GM19397 (cell line): ENCODE results near the gene CENPE.
A peak's percentile ranks its signal among the peaks of the same experiment; 100 is the strongest.
"Not testable (repeated sequence)": the region's sequence is repeated elsewhere in the genome, so short reads cannot be mapped to it uniquely, and the experiment has no call there.

ENCODE experiments used
- ATAC-seq: cut with Tn5 transposase; IDR thresholded peaks from one replicate; pipeline ENCODE4 v1.9.1; 2021; ENCODE audit warnings: mild to moderate bottlenecking, moderate library complexity; ENCODE audit not compliant: unreplicated experiment

The CENPE gene, protein sequence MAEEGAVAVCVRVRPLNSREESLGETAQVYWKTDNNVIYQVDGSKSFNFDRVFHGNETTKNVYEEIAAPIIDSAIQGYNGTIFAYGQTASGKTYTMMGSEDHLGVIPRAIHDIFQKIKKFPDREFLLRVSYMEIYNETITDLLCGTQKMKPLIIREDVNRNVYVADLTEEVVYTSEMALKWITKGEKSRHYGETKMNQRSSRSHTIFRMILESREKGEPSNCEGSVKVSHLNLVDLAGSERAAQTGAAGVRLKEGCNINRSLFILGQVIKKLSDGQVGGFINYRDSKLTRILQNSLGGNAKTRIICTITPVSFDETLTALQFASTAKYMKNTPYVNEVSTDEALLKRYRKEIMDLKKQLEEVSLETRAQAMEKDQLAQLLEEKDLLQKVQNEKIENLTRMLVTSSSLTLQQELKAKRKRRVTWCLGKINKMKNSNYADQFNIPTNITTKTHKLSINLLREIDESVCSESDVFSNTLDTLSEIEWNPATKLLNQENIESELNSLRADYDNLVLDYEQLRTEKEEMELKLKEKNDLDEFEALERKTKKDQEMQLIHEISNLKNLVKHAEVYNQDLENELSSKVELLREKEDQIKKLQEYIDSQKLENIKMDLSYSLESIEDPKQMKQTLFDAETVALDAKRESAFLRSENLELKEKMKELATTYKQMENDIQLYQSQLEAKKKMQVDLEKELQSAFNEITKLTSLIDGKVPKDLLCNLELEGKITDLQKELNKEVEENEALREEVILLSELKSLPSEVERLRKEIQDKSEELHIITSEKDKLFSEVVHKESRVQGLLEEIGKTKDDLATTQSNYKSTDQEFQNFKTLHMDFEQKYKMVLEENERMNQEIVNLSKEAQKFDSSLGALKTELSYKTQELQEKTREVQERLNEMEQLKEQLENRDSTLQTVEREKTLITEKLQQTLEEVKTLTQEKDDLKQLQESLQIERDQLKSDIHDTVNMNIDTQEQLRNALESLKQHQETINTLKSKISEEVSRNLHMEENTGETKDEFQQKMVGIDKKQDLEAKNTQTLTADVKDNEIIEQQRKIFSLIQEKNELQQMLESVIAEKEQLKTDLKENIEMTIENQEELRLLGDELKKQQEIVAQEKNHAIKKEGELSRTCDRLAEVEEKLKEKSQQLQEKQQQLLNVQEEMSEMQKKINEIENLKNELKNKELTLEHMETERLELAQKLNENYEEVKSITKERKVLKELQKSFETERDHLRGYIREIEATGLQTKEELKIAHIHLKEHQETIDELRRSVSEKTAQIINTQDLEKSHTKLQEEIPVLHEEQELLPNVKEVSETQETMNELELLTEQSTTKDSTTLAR (N-terminal part only)

DNA sequence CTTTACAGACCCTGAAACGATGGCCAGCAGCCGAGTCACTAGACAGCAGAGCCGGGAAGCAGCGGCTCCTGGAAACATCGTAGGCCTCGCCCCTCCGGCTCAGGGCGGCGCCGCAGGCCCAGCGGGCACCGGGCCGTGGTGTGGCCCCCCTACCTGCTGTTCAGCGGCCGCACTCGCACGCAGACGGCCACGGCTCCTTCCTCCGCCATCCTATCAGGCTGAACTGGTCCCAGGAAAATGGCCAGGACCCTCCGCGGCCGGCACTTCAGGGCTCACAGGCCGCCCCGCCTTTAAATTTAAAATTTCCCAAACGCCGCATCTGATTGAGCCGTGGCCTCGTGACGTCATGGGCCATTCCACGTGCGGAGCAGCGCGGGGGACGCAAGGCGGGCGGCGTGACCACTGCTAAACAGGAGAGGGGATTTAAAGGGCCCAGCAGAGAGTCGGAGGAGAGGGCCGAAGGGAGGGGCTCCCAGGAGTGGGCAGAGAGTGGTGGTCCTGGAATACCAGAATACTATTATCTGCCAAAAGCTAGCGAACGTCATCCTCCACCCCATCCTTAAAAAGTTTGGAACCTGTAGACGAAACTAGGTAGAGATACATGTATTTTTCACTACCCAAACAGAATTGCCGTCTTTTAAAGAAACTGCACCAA is at the start of gene CENPE:
Gene CENPE, minus strand, starts transcription at position 233 of the 655 bp plus-strand sequence. Its CDS starts 24 bp downstream, at position 209.
- ATAC-seq = peak; percentile 96

GRCh38 chr4:103244251-103244650 is 46.1 kb upstream of the CENPE start:
- no peak for ATAC-seq

DNA sequence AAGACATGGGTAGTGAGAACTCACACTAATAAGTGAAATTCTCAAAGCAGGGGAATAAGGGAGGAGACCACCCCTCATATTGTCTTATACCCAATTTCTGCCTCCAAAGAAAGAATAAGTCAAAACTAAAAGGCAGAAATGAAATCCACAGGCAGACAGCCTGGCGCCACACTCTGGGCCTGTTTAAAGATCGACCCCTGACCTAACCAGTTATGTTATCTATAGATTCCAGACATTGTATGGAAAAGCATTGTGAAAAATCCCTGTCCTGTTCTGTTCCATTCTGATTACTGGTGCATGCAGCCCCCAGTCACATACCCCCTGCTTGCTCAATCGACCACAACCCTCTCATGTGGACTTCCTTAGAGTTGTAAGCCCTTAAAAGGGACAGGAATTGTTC is 32.8 kb upstream of the CENPE start:
- ATAC-seq = not testable (repeated sequence)

DNA sequence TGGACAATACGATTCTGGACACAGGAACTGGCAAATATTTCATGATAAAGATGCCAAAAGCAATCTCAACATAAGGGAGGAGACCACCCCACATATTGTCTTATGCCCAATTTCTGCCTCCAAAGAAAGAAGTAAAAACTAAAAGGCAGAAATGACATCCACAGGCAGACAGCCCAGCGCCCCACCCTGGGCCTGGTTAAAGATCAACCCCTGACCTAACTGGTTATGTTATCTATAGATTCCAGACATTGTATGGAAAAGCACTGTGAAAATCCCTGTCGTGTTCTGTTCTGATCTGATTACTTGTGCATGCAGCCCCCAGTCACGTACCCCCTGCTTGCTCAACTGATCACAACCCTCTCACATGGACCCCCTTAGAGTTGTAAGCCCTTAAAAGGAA is 25.4 kb upstream of the CENPE start:
- ATAC-seq = not testable (repeated sequence)

GRCh38 chr4:103207673-103208072 is 9.5 kb upstream of the CENPE start:
- ATAC-seq = no peak

DNA sequence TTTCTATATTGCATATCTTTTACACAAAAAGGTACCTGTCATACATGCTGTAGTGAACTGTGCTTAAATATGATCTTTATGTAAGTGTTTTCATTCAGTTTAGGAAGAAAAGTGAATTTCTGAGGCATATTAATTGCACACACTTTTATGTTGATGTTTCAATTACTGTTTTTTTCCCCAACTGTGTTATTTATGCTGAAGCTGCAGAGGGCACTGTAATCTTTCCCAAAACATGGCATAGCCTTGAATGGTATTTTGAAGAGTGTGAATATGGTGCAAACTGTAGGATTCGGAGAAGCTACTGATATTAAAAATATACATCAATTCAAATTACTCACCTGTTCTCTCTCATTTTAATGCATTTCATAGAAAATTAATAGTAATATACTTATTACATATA is 6.0 kb upstream of the CENPE start:
- ATAC-seq = no peak

GRCh38 chr4:103201724-103202123 is 3.6 kb upstream of the CENPE start:
- no peak for ATAC-seq

DNA sequence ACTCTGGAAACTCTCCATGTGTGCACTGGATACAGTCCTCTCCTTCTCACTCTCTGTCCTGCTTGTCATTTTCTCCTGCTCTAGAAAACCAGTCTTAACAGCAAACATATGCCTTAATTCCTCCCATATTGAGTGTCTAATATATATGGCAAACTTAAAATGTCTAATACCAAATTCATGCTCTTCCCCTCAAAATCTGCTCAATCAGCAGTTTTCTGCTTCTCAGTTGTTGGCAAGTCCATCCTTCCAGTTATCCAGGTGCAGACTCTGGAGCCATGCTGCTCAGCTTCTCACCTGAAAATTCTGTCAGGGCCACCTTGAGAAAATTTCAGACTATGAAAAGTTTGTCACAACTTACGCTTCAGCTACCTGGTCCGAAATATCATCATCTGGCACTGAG is 3.1 kb upstream of the CENPE start:
- no peak for ATAC-seq

- no peak for ATAC-seq
Measured at GRCh38 chr4:103199009-103199408, 866 bp upstream of the CENPE start.

- ATAC-seq = peak; percentile 49
Measured at GRCh38 chr4:103197765-103198110, 405 bp downstream of the CENPE start.

- no peak for ATAC-seq
Measured at GRCh38 chr4:103193457-103193856, 4.7 kb downstream of the CENPE start.

DNA sequence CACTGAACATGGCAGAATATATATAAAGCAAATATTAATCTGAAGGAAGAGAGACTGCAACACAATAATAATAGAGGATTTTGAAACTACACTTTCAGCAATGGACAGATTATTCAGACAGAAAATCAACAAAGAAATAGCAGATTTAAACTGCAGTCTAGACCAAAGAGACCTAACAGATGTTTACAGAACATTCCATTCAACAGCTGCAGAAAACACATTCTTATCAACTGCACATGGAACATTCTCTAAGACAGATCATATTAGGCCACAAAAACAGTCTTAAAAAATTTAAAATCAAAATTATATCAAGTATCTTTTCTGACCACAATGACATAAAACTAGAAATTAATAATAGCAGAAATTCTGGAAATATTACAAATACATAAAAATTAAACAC is 27.1 kb downstream of the CENPE start:
- ATAC-seq = no peak

- not testable (repeated sequence) for ATAC-seq
Measured at GRCh38 chr4:103169750-103170149, 28.4 kb downstream of the CENPE start.

- no peak for ATAC-seq
Measured at GRCh38 chr4:103168993-103169392, 29.1 kb downstream of the CENPE start.

DNA sequence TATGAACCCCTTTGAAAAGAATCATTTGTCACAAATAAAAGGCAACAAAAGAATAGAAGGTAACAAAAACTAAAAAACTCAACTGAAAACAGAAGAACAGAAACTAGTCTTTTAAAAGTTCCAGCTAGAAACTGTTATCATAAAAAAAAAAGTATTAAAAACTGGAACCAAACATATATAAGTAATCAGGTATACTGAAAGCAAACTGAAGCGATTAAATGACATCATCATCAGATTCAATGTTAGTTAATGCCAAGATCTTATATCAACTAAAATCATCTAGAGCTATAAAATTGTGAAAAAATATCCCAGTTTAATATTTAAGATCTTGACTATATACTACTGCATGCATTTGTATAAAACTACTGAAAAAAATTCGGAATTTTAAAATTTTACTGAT is 36.0 kb downstream of the CENPE start:
- ATAC-seq = no peak

GRCh38 chr4:103158760-103159159 is 39.4 kb downstream of the CENPE start:
- no peak for ATAC-seq

- no peak for ATAC-seq
Measured at GRCh38 chr4:103156106-103156505, 42.0 kb downstream of the CENPE start.

DNA sequence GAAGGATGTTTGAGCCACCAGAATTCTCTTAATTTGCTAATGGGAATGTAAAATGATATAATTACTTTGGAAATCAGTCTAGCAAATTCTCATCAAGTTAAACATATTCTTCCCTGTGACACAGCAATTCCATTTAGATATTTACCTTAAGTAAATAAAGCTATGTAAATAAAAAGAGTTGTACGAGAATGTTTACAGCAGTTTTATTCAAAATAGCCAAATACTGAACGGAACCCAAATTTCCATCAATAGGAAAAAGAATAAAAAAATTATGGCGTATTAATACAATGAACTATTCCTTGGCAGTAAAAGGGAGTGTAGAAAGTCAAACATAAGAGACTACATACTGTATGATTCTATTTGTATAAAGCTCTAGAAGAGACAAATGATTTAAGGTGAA is 45.8 kb downstream of the CENPE start:
- no peak for ATAC-seq

DNA sequence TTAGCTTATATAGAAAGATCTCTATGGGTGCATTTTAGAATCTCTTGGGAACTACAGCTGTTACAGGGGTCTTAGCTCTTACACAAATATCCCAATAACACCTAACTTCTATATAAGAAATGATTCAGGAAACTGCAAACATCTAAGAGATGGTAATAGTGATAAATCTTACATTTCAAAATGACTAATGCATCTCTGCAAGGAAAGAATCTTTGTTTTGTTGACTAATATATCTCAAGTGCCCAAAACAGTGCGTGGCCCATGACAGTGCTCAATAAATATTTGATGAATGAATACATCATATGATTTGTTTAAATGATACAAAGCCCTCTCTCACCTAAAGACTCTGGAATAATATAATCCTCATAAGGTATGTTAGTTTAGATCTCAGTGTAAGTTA is 47.5 kb downstream of the CENPE start:
- ATAC-seq = no peak

DNA sequence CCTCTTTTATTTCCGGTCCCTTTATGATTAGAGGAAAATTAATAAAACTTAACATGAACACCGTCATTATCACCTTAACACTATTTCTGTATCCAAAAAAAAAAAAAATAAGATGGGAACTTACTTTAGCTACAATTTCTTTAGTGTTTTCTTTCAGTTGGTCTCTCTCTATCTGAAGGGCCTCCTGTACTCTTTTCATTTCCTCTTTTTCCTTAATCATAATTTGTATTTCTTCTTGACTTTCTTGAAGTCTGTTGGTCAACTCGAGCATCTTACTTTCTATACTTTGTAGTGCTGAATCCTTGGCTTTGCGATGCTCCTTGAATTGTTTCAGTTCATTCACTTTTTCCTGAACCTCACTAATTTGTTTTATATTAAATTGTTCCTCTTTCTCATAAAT is 53.2 kb downstream of the CENPE start:
- ATAC-seq = no peak

GRCh38 chr4:103137446-103137827 is 60.7 kb downstream of the CENPE start:
- no peak for ATAC-seq
